BE2C (cell line): ENCODE results near the gene TMEM132C.

Experiments used
- DNase-seq: peaks from one replicate; pipeline ENCODE4 v3.0.0-alpha.2; 2020
- H3K27me3 ChIP-seq: fragments of 250-450 bp; sonication (Bioruptor Pico); 2 replicates; pipeline ENCODE4 v1.5.1; 2020; ENCODE audit warnings: mild to moderate bottlenecking
- H3K36me3 ChIP-seq: fragments of 250-450 bp; sonication (Bioruptor Pico); 2 replicates; pipeline ENCODE4 v1.5.1; 2020; ENCODE audit warnings: mild to moderate bottlenecking
- H3K4me1 ChIP-seq: fragments of 250-450 bp; sonication (Bioruptor Pico); 2 replicates; pipeline ENCODE4 v1.5.1; 2020
- H3K4me3 ChIP-seq: 2 replicates; pipeline ENCODE4 v1.5.1; 2011; ENCODE audit warnings: low read depth, low read length
- H3K9me3 ChIP-seq: fragments of 250-450 bp; sonication (Bioruptor Pico); 2 replicates; pipeline ENCODE4 v1.5.1; 2020
- TF ChIP-seq, protein P1 (sequence below): IDR thresholded peaks from 2 replicates; pipeline ENCODE4 v1.5.1; 2012; ENCODE audit warnings: mild to moderate bottlenecking, low read depth, low read length

The TMEM132C gene

DNA sequence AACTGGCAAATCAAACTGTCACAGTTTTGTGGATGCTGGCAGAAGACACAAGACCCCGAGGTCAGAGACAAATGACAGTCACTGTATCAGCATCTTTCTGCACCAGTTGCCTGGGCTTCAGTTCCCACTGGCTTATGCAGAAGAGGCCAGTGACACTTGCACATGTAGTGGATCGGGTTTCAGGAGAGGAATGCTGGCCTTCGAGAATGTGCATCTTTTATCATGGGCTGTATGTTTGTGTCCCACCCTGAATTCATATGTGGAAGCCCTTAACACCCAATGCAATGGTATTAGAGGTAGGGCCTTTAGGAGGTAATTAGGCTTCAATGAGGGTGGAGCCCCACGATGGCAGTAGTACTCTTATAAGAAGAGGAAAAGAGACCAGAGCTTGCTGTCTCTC is 405.9 kb downstream of the TMEM132C start:
- Histone ChIP-seq H3K4me1 (no peaks in the 10 kb centered on the region), H3K9me3 (no peaks in the 10 kb centered on the region), H3K27me3 (no peaks in the 10 kb centered on the region), H3K36me3 (no peaks in the 10 kb centered on the region), H3K4me3 (no peak overlapping the region)
- TF ChIP-seq, protein P1, sequence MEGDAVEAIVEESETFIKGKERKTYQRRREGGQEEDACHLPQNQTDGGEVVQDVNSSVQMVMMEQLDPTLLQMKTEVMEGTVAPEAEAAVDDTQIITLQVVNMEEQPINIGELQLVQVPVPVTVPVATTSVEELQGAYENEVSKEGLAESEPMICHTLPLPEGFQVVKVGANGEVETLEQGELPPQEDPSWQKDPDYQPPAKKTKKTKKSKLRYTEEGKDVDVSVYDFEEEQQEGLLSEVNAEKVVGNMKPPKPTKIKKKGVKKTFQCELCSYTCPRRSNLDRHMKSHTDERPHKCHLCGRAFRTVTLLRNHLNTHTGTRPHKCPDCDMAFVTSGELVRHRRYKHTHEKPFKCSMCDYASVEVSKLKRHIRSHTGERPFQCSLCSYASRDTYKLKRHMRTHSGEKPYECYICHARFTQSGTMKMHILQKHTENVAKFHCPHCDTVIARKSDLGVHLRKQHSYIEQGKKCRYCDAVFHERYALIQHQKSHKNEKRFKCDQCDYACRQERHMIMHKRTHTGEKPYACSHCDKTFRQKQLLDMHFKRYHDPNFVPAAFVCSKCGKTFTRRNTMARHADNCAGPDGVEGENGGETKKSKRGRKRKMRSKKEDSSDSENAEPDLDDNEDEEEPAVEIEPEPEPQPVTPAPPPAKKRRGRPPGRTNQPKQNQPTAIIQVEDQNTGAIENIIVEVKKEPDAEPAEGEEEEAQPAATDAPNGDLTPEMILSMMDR, result no peak
- DNase-seq, result no peak

DNA sequence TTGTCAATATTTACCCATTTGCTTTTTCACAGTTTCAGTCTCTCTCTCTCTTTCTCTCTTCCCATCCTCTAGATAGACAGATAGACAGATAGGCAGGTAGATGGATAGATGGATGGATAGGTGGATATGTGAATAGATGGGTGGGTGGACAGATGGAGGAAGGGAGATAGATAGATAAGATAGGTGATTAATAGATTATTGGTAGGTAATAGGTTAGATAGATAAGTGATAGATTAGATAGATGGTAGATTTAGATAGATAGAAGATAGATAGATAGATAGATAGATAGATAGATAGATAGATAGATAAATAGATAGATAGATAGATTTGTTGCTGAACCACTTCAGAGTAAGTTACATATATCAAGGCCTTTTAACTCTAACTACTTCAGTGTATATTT is 408.6 kb downstream of the TMEM132C start:
- TF ChIP-seq, protein P1, result no peak
- no peaks in the 10 kb centered on the region for H3K36me3 ChIP-seq

DNA sequence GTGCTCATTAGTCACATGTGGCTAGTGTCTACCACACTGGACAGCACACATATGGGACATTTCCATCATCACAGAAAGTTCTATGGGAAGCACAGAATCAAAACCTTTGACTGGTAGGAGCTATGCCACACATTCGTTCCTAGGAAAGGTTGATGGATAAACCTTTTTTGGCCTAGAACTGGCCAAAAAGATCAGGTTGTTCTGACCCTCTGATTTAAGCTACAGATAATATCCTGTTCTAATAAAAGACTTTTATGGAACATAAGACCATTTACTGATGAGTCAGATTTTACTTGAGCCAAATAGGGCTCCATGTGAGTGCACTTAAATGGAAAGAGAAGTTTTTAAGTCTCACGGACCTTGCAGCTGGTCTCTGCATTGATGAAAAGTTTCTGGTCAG is 413.6 kb downstream of the TMEM132C start:
- Histone ChIP-seq H3K27me3 (no peaks in the 10 kb centered on the region), H3K36me3 (no peaks in the 10 kb centered on the region), H3K4me3 (no peak overlapping the region), H3K4me1 (no peaks in the 10 kb centered on the region), H3K9me3 (no peaks in the 10 kb centered on the region)
- no peak for DNase-seq
- TF ChIP-seq, protein P1, result no peak

More for the DNA sequence above, 408.6 kb downstream of the TMEM132C start:
- H3K4me1 ChIP-seq, result no peaks in the 10 kb centered on the region
- no peak for DNase-seq
- H3K9me3 ChIP-seq, result no peaks in the 10 kb centered on the region
- H3K4me3 ChIP-seq, result no peak overlapping the region
- H3K27me3 ChIP-seq, result no peaks in the 10 kb centered on the region

DNA sequence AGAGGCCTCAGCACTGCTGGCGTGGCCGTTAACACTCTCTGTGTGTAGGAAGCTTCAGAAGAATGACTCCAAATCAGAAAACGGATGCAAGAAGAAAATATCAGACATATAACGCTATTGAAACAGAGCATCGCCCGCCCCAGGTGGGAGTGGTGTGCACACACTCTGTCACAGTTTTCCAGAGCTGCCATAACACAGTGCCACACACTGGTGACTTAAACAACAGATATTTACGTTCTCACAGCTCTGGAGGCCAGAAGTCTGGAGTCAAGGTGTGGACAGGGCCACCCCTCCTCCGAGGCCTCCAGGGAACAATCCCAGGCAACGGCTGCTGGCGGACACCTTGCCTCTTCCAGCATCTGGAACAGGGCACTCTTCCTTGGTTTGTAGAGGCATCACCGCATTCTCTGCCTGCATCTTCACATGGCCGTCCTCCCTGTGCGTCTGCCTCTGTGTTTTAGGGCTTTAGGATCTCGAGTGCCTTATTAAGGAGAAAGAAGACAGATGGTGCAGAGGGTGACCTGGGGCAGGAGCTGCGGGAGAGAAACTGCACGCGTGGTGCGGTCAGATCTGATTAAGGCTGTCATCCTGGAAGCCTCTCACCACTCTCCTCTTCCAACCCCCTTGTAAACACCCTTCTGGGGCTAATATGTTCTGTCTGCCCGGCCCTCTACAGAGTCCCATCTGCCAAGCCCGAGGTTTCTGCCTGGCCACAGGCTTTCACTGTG is 415.7 kb downstream of the TMEM132C start:
- DNase-seq, result no peak
- H3K27me3 ChIP-seq, result no peaks in the 10 kb centered on the region
- no peaks in the 10 kb centered on the region for H3K36me3 ChIP-seq
- H3K4me3 ChIP-seq, result no peak overlapping the region
- H3K9me3 ChIP-seq, result no peaks in the 10 kb centered on the region
- TF ChIP-seq, protein P1, result no peak
- no peaks in the 10 kb centered on the region for H3K4me1 ChIP-seq

DNA sequence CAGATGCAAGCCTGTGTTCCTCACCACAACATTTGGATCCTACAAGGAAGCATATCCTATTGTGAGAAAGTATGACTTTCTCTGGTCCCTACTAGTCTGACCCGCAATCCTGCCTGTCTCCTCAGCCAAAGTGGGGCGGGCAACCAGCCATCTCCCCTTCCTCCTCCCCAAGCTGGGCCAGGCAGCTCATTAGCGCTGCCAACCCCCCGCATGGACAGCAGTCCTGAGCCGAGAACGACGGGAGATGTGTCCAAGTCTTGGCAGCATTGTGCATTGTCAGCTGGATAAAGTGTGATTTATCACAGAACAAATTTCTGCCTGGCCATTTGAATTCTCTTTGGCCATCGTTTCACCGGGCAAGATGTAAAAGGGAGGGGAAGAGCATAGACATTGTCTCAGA is 417.4 kb downstream of the TMEM132C start:
- H3K4me3 ChIP-seq, result no peak overlapping the region
- TF ChIP-seq, protein P1, result no peak
- no peak for DNase-seq
- H3K9me3 ChIP-seq, result no peaks in the 10 kb centered on the region
- no peaks in the 10 kb centered on the region for H3K36me3 ChIP-seq
- H3K27me3 ChIP-seq, result no peaks in the 10 kb centered on the region
- no peaks in the 10 kb centered on the region for H3K4me1 ChIP-seq

DNA sequence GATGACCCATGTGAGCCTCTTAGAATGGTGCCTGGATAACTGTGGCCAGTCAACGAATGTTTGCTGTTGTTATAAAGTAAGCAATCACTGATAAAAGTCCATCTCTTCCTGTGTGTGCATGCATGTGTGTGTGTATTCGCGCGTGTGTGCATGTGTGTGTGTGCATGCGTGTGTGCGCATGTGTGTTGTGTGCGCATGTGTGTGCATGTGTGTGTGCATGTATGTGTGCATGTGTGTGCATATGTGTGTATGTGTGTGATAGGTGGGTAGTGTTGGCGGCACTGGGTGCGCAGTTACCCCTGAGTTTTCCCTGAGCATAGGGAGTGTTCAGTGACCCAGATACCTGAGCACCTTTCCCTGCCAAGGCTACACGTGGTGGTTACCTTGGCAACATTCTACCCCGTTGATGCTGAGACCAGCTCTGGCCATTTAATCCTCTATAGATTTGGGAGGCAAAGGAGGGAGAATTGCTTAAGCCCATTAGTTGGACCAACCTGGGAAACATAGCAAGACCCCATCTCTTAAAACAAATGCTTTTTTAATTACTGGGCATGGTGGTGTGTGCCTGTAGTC is 419.0 kb downstream of the TMEM132C start:
- Histone ChIP-seq H3K4me3 (no peak overlapping the region), H3K9me3 (no peaks in the 10 kb centered on the region), H3K27me3 (no peaks in the 10 kb centered on the region), H3K4me1 (no peaks in the 10 kb centered on the region), H3K36me3 (no peaks in the 10 kb centered on the region)
- TF ChIP-seq, protein P1, result no peak
- DNase-seq, result no peak
